Karpas-422 (cell line): ENCODE data around the gene MEIOB. TPM values are rescaled to one million over a fixed set of nuclear protein-coding genes. Genes with fewer than 3 reads are reported as not detected.
"Not testable (repeated sequence)": the region's sequence is repeated elsewhere in the genome, so short reads cannot be mapped to it uniquely, and the experiment has no call there.

Source experiments
- DNase-seq: peaks from one replicate; pipeline ENCODE4 v3.0.0-alpha.2; 2015
- H2AFZ ChIP-seq: fragments of 200-600 bp; sonication (generic); 2 replicates; pipeline ENCODE4 v1.6.1; 2014; ENCODE audit warnings: antibody characterized with exemption, low read length, mixed read lengths
- H3K27ac ChIP-seq: fragments of 200-600 bp; sonication (generic); 2 replicates; pipeline ENCODE4 v1.5.1; 2014; ENCODE audit warnings: mild to moderate bottlenecking, low read length, moderate library complexity
- H3K27me3 ChIP-seq: fragments of 200-600 bp; sonication (generic); 2 replicates; pipeline ENCODE4 v1.6.1; 2014; ENCODE audit warnings: low read length, mixed read lengths
- H3K36me3 ChIP-seq: fragments of 200-600 bp; sonication (generic); 2 replicates; pipeline ENCODE4 v1.6.1; 2014; ENCODE audit warnings: low read length, mixed read lengths; ENCODE audit not compliant: insufficient read depth
- H3K4me1 ChIP-seq: fragments of 200-600 bp; sonication (generic); 2 replicates; pipeline ENCODE4 v1.6.1; 2014; ENCODE audit warnings: mild to moderate bottlenecking, low read length, mixed read lengths
- H3K4me2 ChIP-seq: fragments of 200-600 bp; sonication (generic); 2 replicates; pipeline ENCODE4 v1.6.1; 2014; ENCODE audit warnings: low read length, low read depth, mild to moderate bottlenecking; ENCODE audit not compliant: poor library complexity, severe bottlenecking
- H3K4me3 ChIP-seq: fragments of 200-600 bp; sonication (generic); 2 replicates; pipeline ENCODE4 v1.5.1; 2014; ENCODE audit warnings: mild to moderate bottlenecking, antibody characterized with exemption, low read length, mixed read lengths
- H3K79me2 ChIP-seq: fragments of 200-600 bp; sonication (generic); 2 replicates; pipeline ENCODE4 v1.6.1; 2014; ENCODE audit warnings: mild to moderate bottlenecking, low read length, mixed read lengths
- H3K9ac ChIP-seq: fragments of 200-600 bp; sonication (generic); 2 replicates; pipeline ENCODE4 v1.6.0; 2014; ENCODE audit warnings: low read length
- H3K9me2 ChIP-seq: fragments of 200-600 bp; sonication (generic), shearing (Covaris generic); replicated peaks from 2 replicates; pipeline ENCODE4 v1.6.0; 2014; ENCODE audit warnings: mild to moderate bottlenecking, low read length, moderate library complexity; ENCODE audit not compliant: insufficient read depth
- H3K9me3 ChIP-seq: fragments of 300-700, 200-600 bp; sonication (generic); 2 replicates; pipeline ENCODE4 v1.6.1; 2014; ENCODE audit warnings: low read length, mixed read lengths
- H4K20me1 ChIP-seq: fragments of 200-600 bp; sonication (generic); 2 replicates; pipeline ENCODE4 v1.6.1; 2014; ENCODE audit warnings: mild to moderate bottlenecking, antibody characterized with exemption, low read length, low read depth; ENCODE audit not compliant: insufficient read depth
- total RNA-seq: library from RNA; depleted of rRNA; stranded (reverse); fragments of >200 nt; shearing (Covaris generic); gene quantifications from 2 replicates; pipeline ENCODE4 v1.2.3, GENCODE V29; 2014; ENCODE audit warnings: low replicate concordance

Gene MEIOB
- total RNA-seq, 1 experiment from 2014 or later: not detected

DNA sequence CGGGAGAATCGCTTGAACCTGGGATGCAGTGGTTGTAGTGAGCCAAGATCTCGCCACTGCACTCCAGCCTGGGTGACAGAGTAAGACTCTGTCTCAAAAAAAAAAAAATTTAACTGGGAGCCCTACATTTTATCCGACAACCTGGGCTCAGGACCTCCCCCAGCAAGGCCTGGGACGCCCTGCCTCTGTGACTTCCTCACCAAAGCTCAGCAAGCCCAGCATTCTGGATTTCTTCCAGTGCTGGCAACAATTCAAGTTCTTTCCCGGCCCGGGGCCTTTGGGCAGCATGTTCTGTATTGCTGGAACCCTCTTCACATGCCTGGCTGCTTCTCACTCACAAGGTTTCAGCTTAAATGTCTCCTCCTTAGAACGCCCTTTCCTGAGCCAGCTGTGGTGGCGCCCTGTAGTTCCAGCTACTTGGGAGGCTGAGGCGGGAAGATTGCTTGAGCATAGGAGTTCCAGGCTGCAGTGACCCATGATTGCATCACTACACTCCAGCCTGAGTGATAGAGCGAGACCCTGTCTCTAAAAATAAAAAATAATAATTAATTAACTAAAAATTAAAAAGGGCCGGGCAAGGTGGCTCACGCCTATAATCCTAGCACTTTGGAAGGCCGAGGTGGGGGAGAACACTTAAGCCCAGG is 15.9 kb upstream of the MEIOB start:
- DNase-seq: no peak
- Histone ChIP-seq H3K27me3 (no peaks in the 10 kb centered on the region), H3K4me2 (no peak overlapping the region), H3K36me3 (no peaks in the 10 kb centered on the region), H2AFZ (no peak overlapping the region), H3K9me2 (no peaks in the 10 kb centered on the region), H3K4me1 (no peaks in the 10 kb centered on the region), H3K4me3 (no peak overlapping the region), H4K20me1 (no peaks in the 10 kb centered on the region), H3K9me3 (no peaks in the 10 kb centered on the region), H3K27ac (no peak overlapping the region), H3K9ac (no peak overlapping the region), H3K79me2 (no peaks in the 10 kb centered on the region)

DNA sequence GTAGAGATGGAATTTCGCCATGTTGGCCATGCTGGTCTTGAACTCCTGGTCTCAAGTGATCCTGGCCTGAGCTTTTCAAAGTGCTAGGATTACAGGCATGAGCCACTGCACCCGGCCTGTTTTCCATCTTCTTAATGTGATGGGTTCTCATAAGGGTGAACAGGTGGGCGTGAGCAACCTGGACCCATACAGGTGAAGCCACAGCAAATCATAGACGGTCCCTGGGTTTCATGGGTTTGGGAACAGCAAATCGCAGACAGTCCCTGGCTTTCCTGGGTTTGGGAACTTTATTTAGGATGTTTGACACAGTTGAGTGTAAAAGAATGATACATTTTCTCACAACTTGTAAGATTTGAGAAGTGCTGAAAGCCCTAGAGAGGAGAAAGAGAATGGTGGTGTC is 12.9 kb upstream of the MEIOB start:
- H4K20me1 ChIP-seq: no peaks in the 10 kb centered on the region
- H3K4me1 ChIP-seq: no peaks in the 10 kb centered on the region

DNA sequence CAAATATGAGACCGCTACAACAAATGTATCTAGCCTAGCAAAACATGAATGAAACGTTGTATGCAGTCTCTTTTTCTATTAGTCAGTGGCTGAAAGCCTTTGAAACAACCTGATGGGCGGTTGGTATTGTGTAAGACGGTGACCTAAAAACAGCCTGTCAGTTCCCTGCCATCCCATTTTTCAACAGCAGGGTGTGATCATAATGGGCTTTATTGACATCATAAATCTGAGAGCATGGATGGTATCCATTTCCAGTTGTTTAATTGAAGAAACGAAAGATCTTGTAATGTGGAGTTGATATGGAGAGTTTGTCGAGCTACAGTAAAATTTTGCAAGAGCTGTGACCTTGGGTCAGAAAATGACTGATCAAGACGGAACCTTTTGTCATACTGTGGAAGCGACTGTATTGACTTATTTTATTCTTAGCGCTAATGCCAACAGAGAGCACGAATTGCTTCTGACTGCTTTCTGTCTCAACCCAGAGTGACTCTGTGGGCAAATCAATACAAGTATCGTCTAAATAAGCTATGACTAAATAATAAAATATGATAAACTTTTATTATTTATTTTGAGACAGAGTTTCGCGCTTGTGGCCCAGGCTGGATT is 12.3 kb upstream of the MEIOB start:
- Histone ChIP-seq H4K20me1 (no peaks in the 10 kb centered on the region), H3K79me2 (no peaks in the 10 kb centered on the region), H3K9me3 (no peaks in the 10 kb centered on the region), H3K36me3 (no peaks in the 10 kb centered on the region), H3K9me2 (no peaks in the 10 kb centered on the region), H3K4me3 (no peak overlapping the region), H3K4me1 (no peaks in the 10 kb centered on the region), H3K27ac (no peak overlapping the region), H2AFZ (no peak overlapping the region), H3K4me2 (no peak overlapping the region), H3K9ac (no peak overlapping the region), H3K27me3 (no peaks in the 10 kb centered on the region)
- peak; percentile 57 for DNase-seq

More for the DNA sequence above, 12.9 kb upstream of the MEIOB start:
- Histone ChIP-seq H3K4me3 (no peak overlapping the region), H3K27me3 (no peaks in the 10 kb centered on the region), H3K27ac (no peak overlapping the region), H3K9ac (no peak overlapping the region), H3K36me3 (no peaks in the 10 kb centered on the region), H3K9me2 (no peaks in the 10 kb centered on the region), H3K9me3 (no peaks in the 10 kb centered on the region), H2AFZ (no peak overlapping the region), H3K4me2 (no peak overlapping the region), H3K79me2 (no peaks in the 10 kb centered on the region)
- DNase-seq: no peak

DNA sequence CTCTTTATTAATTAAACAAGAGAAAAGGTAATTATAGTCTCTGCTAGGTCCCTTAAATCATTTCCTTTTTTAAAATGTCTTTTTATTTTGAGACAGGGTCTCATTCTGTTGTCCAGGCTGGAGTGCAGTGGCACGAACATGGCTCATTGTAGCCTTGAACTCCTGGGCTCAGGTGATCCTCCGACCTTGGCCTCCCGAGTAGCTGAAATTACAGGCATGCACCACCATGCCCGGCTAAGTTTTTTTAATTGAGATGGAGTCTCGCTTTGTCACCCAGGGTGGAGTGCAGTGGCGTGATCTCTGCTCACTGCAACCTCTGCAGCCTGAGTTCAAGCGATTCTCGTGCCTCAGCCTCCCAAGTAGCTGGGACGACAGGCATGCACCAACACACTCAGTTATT is 9.2 kb upstream of the MEIOB start:
- not testable (repeated sequence) for H3K9ac ChIP-seq, H3K27me3 ChIP-seq, H3K4me3 ChIP-seq, H3K27ac ChIP-seq, H3K36me3 ChIP-seq, H3K4me1 ChIP-seq, H3K79me2 ChIP-seq, H3K4me2 ChIP-seq, H3K9me3 ChIP-seq, H4K20me1 ChIP-seq, H2AFZ ChIP-seq, H3K9me2 ChIP-seq, DNase-seq

DNA sequence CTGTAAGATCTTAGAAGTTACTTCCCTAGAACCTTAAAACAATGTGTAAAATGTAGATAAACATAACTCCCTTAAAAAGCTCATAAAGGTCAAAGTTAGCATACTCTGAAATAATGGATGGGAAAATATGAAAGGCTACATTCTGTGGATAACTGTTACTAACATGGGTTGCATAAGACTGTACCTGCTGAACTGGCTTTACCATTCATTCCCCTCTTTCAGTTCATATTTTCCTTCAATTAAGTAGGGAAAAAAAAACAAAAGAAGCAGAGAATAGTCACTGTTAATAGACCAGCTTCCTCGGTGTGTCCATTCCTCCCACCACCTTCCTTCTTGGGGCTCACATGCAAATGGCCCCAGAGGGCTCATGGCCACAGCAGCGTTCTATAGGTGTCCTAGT is 7.5 kb upstream of the MEIOB start:
- H3K27me3 ChIP-seq: no peaks in the 10 kb centered on the region
- no peak overlapping the region for H3K4me3 ChIP-seq
- H3K27ac ChIP-seq: no peak overlapping the region
- H3K79me2 ChIP-seq: no peaks in the 10 kb centered on the region
- no peak overlapping the region for H3K9ac ChIP-seq
- H2AFZ ChIP-seq: no peak overlapping the region
- H4K20me1 ChIP-seq: no peaks in the 10 kb centered on the region
- H3K36me3 ChIP-seq: no peaks in the 10 kb centered on the region
- no peaks in the 10 kb centered on the region for H3K4me1 ChIP-seq
- H3K9me3 ChIP-seq: no peaks in the 10 kb centered on the region
- H3K4me2 ChIP-seq: no peak overlapping the region
- no peak for DNase-seq
- no peaks in the 10 kb centered on the region for H3K9me2 ChIP-seq

DNA sequence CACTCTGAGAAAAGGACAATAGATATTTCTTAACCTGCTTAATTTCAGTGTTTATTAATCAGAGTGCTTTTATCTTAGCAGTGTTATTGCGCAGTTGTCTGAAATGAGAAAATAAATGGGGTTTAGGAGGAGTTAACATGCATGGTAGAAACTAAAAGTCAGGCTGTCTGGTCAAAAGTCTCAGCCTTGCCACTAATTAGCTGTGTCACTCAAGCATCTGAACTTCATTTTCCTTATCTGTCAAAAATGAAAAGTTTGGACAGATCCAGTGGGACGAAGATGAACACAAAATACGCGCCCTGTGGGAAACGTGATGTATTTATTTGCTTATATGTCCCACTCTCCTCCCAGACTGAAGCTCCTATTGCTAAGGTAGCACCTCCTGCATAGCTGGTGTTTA is 6.3 kb upstream of the MEIOB start:
- no peak overlapping the region for H3K4me2 ChIP-seq
- H3K27ac ChIP-seq: no peak overlapping the region
- no peaks in the 10 kb centered on the region for H3K36me3 ChIP-seq
- no peaks in the 10 kb centered on the region for H3K79me2 ChIP-seq
- no peak overlapping the region for H2AFZ ChIP-seq
- H3K4me1 ChIP-seq: no peaks in the 10 kb centered on the region
- DNase-seq: no peak
- no peak overlapping the region for H3K9ac ChIP-seq
- H3K27me3 ChIP-seq: no peaks in the 10 kb centered on the region
- H3K9me3 ChIP-seq: no peaks in the 10 kb centered on the region
- no peaks in the 10 kb centered on the region for H3K9me2 ChIP-seq
- H3K4me3 ChIP-seq: no peak overlapping the region
- H4K20me1 ChIP-seq: no peaks in the 10 kb centered on the region

DNA sequence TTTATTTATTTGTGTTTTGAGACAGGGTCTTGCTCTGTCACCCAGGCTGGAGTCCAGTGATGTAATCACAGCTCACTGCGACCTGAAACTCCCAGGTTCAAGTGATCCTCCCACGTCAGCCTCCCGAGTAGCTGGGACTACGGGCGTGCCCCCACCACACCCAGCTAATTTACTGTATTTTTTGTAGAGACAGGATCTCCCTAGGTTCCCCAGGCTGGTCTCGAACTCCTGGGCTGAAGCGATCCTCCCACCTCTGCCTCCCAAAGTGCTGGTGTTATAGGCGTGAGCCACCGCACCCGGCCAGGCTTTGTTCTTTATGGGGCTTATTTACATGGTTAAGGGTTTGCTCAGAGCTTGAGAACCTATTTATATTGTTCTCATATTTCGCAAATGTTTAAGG is 5.8 kb upstream of the MEIOB start:
- H3K36me3 ChIP-seq: no peaks in the 10 kb centered on the region
- no peak overlapping the region for H3K27ac ChIP-seq
- no peak overlapping the region for H3K4me3 ChIP-seq
- H3K4me2 ChIP-seq: no peak overlapping the region
- H4K20me1 ChIP-seq: no peaks in the 10 kb centered on the region
- no peaks in the 10 kb centered on the region for H3K9me2 ChIP-seq
- no peaks in the 10 kb centered on the region for H3K79me2 ChIP-seq
- no peak overlapping the region for H2AFZ ChIP-seq
- no peak for DNase-seq
- H3K9me3 ChIP-seq: no peaks in the 10 kb centered on the region
- H3K9ac ChIP-seq: no peak overlapping the region
- H3K4me1 ChIP-seq: no peaks in the 10 kb centered on the region
- H3K27me3 ChIP-seq: no peaks in the 10 kb centered on the region

DNA sequence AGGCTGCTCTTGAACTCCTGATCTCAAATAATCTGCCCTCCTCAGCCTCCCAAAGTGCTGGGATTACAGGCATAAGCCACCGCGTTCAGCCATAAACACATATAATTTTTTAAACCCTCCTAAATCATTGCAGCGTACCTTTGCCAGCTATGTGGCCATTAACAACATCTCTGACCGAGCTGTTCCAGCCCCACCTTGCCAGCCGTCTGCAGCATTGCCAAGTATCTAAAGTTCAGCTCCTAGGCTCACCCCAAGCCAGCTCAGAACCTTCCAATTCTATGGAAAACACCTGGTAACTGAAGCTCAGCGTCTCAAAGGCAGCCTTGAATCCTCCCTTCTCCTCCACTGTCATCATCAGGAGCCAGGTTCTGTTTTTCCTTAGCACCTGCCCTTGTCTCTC is 5.1 kb upstream of the MEIOB start:
- H3K27ac ChIP-seq: no peak overlapping the region
- no peaks in the 10 kb centered on the region for H3K9me3 ChIP-seq
- H3K79me2 ChIP-seq: no peaks in the 10 kb centered on the region
- no peaks in the 10 kb centered on the region for H3K9me2 ChIP-seq
- no peak overlapping the region for H3K4me2 ChIP-seq
- H3K9ac ChIP-seq: no peak overlapping the region
- H2AFZ ChIP-seq: no peak overlapping the region
- no peaks in the 10 kb centered on the region for H3K36me3 ChIP-seq
- no peak overlapping the region for H3K4me3 ChIP-seq
- H4K20me1 ChIP-seq: no peaks in the 10 kb centered on the region
- no peaks in the 10 kb centered on the region for H3K27me3 ChIP-seq
- DNase-seq: no peak
- no peaks in the 10 kb centered on the region for H3K4me1 ChIP-seq
